Epithelial cell of umbilical artery (primary cell): ENCODE data around the gene DCHS2. TPM values are rescaled to one million over a fixed set of nuclear protein-coding genes. Genes with fewer than 3 reads are reported as not detected.

Experiments
- total RNA-seq: library from RNA; depleted of rRNA; stranded (reverse); fragments of >200 nt; gene quantifications from 2 replicates; pipeline ENCODE4 v1.2.3, GENCODE V29; 2014

The DCHS2 gene, protein sequence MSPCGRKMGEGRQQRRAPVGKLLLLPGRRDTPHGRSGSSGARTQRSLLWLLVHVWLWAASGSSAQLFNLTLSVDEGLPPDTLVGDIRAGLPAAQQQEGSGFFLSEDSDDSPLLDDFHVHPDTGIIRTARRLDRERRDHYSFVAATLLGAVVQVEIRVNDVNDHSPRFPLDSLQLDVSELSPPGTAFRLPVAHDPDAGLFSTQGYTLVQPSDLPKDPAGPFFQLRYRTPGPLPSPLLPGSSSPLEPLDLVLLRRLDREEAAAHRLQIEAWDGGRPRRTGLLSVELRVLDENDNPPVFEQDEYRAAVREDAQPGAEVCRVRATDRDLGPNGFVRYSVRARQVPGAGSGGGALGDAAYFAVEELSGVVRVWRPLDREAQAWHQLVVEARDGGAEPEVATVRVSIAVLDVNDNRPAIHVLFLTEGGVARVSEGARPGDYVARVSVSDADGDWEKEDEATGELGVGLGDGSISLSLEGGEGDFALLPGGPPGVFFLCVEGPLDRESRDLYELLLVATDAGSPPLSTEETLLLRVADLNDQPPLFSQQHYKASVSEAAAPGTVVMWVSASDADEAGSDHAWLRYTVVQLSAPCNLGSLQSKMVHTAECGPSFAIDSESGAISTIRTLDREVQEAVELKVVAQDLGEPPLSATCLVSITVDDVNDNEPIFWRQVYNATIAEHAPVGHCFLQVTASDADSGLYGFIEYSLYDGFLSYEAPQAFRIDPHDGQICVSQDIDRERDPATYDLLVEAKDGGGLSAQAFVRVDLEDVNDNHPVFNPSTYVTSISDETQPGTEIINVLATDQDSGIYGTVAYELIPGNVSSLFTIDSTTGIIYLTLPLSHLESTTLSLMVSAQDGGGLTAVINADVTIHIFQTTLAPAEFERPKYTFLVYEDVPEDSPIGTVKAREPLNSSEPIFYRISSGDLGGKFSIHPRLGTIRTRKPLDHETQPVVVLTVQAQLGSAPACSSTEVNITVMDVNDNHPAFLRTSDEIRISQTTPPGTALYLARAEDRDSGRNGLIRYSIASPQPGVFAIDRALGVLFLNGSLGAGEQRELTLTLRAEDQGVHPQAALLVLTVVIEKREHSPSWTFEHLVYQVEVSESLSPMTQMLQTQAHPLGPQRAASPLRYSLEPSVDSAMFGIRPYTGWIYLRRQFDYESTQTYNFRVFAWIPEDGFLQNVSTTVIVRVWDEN (N-terminal part only)
- total RNA-seq: not detected in 2 replicates

DNA sequence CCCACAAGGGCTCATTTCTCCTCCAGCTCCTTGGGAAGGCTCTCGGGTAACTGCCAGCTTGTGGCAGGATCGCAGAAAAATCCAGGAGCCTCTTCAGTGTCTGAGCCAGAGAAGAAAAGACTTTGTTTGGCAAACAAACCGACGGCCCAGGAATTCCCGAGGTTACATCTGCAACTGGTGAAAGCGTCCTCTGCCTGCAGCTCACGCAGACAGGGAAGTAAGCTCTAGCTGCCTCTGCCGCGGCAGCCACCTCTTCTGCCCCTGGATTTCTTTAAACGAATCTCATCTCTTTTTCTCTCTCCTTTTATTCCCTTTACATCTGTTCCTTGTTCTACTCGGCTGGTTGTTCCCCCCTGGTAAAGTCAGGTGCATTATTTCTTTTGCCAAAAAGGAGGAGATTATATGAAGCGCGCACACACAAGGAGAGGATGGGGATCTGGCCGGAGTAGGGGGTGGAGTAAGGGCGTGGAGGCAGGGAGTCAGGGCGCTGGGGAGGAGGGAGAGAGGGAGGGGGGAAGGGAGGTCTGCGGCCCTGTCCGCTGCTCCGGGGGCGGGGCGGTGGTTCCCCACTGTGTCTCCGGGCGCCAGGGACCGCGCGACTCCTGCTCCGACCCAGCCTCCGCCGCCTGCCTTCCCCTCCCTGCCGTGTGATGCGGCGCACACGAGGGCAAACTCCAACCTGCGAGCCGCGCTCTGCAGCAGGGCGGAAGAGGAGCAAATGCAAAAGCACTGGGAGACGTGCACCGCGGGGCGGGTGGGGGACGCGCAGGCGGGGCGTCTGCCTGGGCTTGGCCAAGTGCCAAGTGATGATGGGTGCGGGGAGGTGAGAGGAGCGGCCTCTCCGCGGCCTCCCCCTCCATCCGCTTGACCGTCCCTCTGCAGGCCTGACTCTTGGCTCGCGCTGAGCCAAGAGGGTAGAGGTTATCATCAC lies at the start of gene DCHS2:
Gene DCHS2, minus strand, starts transcription at position 459 of the 931 bp plus-strand sequence. Its CDS starts 444 bp downstream, at position 15.

Other genes with a start within 250 kb of the DCHS2 start
- gene PLRG1, start 58.6 kb upstream of the DCHS2 start, total RNA-seq: 73.7 and 117 TPM in 2 replicates
- gene FGB, start 71.2 kb upstream of the DCHS2 start, total RNA-seq: not detected in 2 replicates
- not detected in 2 replicates for gene FGA, start 98.9 kb upstream of the DCHS2 start, total RNA-seq
- not detected in 2 replicates for gene FGG, start 120.9 kb upstream of the DCHS2 start, total RNA-seq